PC-3 (cell line): ENCODE measurements around the gene TSHZ2.

Experiments used
- CTCF ChIP-seq: fragments of 300-600 bp; sonication (generic); conservative IDR thresholded peaks from 2 replicates; pipeline ENCODE4 v1.5.1; 2017; ENCODE audit warnings: antibody characterized with exemption, low read depth, mild to moderate bottlenecking, low read length
- EZH2 ChIP-seq: fragments of 300-600 bp; sonication (generic); IDR thresholded peaks from one replicate; pipeline ENCODE4 v1.6.1; 2017; ENCODE audit warnings: antibody characterized with exemption, mild to moderate bottlenecking, low read length; ENCODE audit not compliant: unreplicated experiment
- EZH2phosphoT487 ChIP-seq: fragments of 300-600 bp; sonication (generic); IDR thresholded peaks from 2 replicates; pipeline ENCODE4 v1.6.1; 2018; ENCODE audit warnings: mild to moderate bottlenecking, antibody characterized with exemption, low read length, borderline replicate concordance

GRCh38 chr20:53411129-53411528, 439.0 kb downstream of the TSHZ2 start:
- TF ChIP-seq CTCF (no peak), EZH2 (no peak), EZH2phosphoT487 (no peak)
